ENCODE data around the gene ADCYAP1.
"Not testable (repeated sequence)": the region's sequence is repeated elsewhere in the genome, so short reads cannot be mapped to it uniquely, and the experiment has no call there.

ADCYAP1 gene

DNA sequence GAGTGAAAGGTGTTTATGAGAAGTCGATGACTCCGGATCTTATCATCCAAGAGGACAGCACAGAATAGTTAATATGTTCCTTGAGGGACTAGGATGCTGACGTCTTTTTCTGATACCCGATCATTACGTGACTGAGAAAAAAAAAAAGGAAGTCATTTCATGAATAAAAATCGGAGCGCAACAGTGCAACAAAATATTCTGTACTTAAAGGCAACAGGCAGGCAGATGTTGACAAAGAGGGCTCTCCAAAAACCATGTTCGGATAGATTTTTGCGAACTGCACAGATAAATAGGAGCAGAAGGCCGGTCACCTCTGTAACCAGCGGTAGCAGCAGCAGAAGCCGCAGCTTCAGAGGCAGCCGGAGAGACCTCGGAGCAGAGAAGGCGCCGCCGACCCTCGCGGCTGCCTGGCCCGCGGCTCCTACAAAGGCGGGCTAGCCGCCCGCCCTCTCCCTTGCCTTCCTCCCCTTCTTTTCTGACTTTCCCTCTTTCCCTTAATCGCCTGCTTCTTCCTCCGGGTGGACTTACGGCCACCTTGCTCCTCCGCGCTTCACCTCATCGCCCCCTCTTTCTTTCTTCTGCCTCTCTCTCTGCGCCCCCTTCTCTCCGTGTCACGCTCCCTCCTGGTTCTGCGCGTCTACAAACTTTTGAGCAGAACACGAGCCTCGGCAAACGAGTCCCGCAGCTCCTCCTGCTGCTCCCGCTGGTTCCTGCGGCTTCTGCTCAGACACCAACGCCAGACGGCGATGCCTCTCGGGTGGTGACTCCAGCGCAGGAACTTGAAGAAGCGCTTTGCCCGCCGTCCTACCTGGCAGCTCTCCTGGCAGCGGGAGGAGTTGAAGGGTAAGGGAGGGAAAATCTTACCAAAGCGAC is at the start of gene ADCYAP1:
TSS of gene ADCYAP1 (plus strand) at position 654 of the 873 bp plus-strand sequence. CDS start 516 bp downstream, outside the sequence.
- DNase-seq: no peak

GRCh38 chr18:857986-858385 is 46.7 kb upstream of the ADCYAP1 start:
- no peak for DNase-seq

DNA sequence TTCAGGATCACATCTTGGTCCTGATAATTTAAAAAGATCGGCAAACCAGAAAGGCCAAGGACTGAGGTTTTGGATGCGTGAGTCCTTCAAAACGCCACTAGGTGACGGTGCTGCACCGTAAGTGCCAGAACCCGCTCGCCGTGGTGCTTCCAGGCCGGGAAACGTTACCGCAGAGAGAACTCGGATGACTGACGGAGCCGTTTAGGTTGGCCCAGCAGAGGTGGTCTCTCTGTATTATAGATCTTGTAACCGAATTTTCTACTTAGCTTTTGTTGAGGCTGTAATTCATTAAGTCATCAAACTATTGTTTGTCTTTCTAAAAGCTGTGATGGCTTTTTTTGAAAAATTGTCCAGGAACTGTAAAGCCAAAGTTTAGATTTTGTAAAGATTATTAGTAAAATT is 39.8 kb upstream of the ADCYAP1 start:
- peak in 1 of 2 donors; percentile 76 for DNase-seq

DNA sequence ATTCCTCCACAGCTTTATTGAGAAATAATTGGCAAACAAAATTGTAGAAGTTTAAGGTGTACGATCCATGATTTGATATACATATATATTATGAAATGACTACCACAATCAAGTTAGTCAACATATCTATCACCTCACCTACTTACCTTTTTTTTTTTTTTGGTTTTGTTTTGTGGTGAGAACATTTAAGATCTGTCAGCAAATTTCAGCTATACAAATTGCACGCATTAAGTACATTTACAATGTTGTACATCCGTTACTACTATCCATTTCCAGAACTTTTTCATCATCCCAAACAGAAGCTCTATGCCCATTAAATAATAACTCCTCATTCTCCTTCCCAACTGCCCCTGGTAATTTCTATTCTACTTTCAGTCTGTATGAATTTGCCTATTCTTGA is 37.4 kb upstream of the ADCYAP1 start:
- no peak for DNase-seq

GRCh38 chr18:873426-873825 is 31.2 kb upstream of the ADCYAP1 start:
- DNase-seq: not testable (repeated sequence)

- no peak for DNase-seq
Measured at GRCh38 chr18:875912-876311, 28.8 kb upstream of the ADCYAP1 start.

DNA sequence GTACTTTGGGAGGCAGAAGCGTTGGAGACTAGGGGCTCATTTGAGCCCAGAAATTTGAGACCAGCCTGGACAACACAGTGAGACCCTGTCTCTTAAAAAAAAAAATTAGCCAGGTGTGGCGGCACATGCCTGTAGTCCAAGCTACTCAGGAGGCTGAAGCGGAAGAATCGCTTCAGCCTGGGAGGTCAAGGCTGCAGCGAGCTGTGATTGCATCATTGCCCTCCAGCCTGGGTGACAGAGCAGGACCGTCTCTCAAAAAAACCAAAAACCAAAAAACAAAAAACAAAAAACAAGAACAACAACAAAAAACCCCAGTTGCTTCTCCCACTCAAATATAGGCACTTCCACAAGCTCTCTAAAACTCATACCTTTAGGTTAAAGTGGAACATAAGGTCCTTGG is 27.4 kb upstream of the ADCYAP1 start:
- DNase-seq: no peak

- no peak for DNase-seq
Measured at GRCh38 chr18:886076-886475, 18.6 kb upstream of the ADCYAP1 start.

DNA sequence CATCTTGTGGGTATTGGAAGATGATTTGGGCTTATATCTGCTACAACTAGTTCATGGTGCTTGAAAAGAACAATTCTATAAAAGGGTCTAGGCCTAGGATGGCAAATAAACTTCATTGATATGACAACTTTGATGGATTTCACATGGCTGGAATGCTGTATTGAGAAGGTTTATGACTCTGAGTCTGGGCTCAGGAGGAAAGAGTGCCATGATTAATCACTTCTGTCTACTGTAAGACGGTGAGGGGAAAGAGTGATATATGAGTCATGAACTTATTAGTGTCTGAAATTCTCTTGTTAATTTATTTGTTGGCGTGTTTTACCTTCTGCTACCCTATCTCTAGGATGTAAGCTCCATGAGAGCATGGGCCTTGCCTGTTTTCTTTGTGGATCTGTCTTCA is 17.0 kb upstream of the ADCYAP1 start:
- no peak for DNase-seq

DNA sequence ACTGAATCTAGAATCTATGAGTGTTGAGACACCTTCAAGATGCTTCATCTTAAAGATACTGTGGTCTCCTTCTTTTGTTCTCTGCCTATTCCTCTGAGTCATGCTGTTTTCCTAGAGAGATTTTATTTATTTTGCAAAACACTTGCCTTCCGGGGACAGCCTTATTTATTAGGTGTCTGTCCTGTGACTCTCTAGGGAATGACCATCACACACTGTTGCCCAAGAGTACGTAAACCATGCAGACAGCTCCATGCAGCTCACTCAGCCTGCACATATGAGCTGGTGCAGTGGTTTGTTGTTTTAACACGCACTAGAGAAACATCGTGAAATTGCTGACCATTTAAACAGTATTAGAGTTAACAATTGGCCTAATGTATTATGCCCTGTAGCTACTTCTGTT is 12.4 kb upstream of the ADCYAP1 start:
- DNase-seq: no peak

DNA sequence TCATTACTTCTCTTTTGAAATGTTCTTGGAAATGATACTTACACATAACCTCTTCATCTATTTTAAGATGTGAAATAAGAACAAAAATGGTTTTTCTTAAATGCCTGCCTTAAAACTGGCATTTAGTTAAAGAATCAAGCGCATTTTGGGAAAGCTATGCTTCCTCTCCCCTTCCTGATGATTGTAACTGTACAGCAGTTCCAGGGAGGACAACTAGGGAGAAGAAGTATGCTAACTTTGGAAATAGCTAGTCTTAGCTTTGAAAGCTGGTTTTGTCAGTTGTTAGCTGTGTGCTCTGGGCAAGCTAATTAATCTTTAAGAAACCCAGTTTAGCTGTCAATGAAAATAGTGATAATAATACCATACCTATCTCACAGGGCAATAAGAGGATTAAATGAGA is 8.4 kb upstream of the ADCYAP1 start:
- no peak for DNase-seq

DNA sequence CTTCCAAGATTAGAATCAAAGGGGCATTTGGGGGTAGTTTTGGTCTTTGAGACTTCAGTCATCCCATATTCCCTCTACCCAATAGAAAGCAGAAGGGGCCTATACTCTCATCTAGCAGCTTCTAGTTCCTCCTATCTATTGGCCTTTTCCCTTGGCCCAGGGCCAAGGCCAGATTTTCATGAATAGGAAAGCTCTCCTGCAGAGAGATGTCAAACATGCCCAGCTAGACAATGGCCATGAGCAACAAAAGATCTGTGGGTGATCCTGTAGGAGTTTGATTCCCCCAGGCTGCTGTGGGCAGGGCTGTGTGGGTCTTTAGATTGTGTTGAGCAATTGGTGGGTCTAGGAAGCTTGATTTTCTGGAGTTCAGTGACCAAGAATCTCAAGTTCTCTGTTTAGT is 2.9 kb upstream of the ADCYAP1 start:
- no peak for DNase-seq

- no peak for DNase-seq
Measured at GRCh38 chr18:902229-902628, 2.4 kb upstream of the ADCYAP1 start.

DNA sequence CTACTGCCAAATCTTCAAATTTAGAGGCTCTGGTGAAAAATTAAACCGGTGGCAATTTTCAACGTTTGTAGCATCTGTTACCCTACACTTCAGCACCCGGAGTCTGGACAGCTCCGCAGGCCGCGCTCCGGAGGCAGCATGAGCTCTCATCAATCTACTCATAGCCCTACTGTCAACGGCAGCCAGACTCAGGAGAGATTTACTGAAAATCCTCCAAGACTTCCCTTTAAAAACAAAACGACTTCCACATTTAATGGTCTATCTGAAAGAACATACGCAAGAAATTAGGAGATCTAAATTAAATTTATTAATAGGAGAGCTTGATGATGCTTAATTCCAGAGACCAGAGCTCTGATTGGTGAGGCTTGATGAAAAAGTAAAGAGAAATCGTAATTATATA is 970 bp upstream of the ADCYAP1 start:
- no peak for DNase-seq

DNA sequence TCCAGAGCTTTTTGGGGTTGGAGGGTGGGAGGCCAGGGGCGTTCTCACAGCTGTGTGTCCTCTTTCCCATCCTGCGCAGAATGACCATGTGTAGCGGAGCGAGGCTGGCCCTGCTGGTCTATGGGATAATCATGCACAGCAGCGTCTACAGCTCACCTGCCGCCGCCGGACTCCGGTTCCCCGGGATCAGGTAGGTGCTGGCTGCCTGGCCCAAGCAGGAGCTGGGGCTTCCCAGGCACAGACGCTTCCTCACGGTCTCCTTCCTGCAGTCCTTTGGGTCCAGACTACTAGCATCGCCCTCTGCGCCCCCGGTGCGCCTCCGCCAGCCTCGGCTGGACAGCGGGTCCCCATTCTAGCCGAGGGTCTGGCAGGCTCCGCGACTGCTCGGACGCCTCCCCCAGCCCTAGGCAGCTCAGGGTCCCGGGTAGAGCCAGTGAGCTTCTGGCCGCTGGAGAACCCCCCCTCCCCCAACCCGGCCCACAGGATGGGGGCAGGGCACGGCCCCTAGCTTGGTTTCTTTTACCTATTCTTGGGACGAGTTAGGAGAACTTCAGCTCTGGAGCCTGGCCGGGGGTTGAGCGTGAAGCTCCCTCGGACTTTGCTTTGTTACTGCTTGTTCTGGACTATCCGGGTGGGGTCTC is 756 bp downstream of the ADCYAP1 start:
- no peak for DNase-seq

GRCh38 chr18:905948-906415 is 1.3 kb downstream of the ADCYAP1 start:
- no peak for DNase-seq

- DNase-seq: no peak
Measured at GRCh38 chr18:906416-907114, 1.9 kb downstream of the ADCYAP1 start.

DNA sequence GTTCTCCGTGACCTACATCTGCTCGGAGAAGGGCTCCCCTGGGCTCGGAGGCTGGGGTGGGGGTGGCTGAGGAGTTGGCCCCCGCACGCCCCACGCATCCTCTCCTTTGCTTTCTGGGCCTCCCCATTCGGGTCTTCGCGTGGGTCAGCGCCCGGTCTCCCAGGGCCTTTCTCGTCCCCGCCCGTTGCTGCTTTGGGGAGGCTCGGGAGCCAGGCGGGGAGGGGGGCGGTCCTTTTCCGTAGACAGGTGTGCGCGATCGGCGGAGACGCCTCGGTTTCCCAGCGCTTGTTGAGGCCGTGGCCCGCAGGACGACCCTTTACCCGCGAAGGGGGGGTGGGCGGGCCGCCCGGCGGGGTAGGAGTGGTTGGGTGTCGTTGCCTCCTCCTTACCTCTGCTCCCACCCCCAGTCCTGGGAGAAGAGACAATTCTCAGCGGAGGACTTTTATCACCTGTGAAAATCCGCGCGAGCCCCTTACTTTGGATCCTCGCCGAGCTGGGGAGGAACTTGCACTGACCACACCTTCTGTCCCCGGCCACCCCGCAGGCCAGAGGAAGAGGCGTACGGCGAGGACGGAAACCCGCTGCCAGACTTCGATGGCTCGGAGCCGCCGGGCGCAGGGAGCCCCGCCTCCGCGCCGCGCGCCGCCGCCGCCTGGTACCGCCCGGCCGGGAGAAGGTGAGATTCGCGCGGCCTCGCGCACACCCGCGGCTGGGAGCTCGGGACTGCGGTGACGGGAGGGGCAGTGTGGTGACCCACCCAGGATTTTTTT is 2.6 kb downstream of the ADCYAP1 start:
- DNase-seq: no peak

- no peak for DNase-seq
Measured at GRCh38 chr18:907885-908757, 3.5 kb downstream of the ADCYAP1 start.

- DNase-seq: no peak
Measured at GRCh38 chr18:908758-909724, 4.4 kb downstream of the ADCYAP1 start.

DNA sequence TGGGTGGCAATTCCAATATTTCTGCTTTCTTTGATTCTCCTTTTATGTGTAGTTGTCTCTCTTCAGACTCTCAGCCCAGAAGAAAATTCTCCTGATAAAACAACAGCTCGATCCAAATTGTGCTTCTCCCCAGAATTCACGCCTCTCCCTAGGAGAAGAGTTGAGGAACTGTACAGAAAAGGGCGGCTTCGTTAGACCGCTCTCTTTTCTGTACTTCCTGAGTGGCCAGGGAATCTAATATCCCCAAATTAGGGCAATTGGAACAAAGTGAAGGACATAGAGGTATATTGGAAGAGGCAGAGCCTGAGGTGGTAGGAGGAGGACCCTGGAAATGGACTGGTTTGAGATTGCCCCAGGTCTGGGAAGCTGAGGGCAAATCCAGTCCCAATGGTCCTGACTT is 5.6 kb downstream of the ADCYAP1 start:
- no peak for DNase-seq

Data from bone marrow (tissue), 2 donors.